GM04503 (cell line): Measurements from ENCODE around the gene UNC5B.

Source experiments
- DNase-seq: peaks from one replicate; pipeline ENCODE4 v3.0.0-alpha.2; 2012; ENCODE audit warnings: low read depth

Gene UNC5B

DNA sequence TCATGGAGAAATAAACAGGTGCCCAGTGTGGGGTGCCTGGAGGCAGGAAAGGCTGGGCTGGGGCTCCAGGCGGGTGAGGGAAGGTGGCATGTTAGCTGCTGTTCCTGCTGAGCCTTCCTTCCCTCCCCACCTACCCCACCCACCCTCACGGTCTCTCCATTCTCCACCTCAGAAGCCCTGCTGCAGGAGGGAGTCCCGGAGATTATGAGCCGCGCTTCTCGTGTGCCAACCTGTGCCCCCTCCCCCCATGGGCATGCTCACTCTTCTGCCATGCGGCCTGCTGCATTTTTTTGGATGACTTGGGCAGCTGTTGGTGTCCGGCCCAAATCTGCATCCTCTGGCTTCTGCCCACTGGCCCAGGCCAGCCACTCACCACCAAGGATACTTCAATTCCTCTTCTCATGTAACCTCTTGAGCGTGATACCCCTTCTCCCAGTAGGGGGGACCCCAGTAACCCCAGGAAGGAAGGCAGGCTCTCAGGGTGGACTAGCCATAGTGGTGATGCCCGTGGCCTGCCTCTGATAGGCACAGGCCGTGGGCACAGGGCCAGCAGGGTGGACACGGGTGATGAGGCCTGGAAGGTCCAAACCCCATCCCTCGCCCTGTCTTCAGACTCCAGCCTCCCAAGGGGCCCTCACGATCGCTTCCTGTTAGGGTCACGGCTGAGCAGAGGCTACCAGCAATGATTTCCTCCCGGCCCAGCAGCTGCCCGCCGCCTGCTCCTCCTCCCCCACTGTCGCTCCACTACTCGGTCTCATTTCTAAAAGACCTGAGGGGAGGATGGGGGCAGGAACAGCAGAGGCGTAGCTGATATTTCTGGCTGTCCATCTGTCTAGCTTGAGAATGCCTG lies 27.8 kb downstream of the UNC5B start:
- DNase-seq, result no peak

DNA sequence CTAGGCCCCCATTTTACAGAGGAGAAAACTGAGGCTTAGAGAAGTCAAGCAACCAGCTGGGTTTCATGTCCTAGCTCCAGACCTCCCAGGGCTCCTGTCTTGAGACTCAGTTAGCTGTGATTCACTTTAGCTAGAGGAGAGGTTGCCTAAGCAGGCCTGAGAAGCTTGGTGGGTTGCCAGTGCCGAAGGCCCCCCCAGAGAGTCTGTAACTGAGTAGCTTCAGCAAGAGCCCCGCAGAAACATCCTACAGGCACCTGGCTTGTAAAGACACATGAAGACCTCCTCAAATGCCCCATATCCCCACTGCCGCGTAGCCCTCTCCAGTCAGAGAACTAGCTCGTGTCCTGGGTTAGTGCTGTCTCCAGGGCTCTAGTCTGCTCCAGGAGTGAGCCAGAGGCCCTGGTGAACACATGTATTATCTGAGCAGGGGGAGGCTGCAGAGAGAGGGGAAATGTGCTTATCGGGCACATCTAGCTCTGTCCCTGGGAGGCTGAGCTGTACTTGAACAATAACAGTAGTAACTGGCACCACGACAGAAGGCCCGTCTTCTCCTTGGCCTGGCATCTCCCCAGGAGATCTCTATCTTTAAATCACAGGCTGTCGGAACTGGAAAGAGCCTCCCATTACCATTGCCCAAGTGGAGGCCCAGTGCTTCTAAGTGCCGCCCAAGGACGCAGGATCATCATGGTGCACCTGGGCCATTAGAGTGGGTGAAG lies 28.9 kb downstream of the UNC5B start:
- peak; percentile 38 for DNase-seq

DNA sequence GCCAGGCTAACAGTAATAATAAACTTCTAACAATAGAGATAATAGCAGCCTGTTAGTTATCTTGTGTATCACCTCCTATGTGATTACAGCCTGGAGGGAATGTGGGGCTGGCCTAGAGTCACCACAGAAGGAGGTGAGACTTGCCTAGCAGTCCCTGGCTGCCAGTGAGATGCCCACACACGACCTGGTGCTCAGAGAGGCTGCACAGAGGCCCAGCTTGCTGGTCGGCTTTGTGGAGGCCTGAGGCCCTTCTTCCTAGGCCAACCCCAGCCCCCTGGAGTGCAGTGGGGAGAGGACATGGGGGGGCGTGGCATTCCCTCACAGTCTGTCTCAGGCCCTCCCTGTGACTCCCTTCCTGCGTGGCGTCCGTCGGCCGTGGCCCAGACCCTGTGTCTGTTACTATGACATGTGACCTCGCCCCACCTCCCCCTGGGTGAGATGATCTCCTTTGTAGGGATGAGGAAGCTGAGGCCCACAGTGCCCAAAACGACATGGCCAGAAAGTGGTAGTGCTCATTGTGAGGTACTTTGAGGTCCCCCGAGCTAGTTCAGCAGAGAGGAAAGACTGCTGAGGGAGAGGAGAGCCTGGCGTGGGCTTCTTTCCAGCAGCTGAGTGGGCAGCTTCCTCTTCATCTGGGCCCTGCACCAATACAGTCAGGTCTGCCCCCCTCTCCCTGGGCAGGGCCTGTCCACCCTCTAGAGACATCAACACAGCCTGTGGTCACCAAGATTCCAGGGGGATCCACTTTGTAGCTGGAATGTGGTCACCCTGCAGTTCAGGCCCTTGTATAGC lies 29.7 kb downstream of the UNC5B start:
- DNase-seq, result no peak

DNA sequence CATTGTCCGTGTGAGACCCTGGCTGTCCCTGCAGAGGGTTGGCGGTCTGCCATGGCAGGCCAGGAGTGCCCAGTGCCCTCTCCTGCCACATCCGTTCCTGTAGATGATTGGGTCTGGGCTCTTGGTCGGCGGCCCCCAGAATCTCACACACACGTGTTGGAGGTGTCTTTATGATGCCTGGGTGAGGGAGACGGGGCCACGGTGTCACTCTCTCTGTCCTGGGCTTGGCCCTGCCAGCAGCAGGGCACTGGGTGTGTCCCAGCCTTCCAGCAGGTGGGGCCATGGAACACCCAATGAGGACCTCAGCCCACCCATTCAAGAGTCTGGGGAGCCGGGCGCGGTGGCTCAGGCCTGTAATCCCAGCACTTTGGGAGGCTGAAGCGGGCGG lies 30.2 kb downstream of the UNC5B start:
- no peak for DNase-seq

DNA sequence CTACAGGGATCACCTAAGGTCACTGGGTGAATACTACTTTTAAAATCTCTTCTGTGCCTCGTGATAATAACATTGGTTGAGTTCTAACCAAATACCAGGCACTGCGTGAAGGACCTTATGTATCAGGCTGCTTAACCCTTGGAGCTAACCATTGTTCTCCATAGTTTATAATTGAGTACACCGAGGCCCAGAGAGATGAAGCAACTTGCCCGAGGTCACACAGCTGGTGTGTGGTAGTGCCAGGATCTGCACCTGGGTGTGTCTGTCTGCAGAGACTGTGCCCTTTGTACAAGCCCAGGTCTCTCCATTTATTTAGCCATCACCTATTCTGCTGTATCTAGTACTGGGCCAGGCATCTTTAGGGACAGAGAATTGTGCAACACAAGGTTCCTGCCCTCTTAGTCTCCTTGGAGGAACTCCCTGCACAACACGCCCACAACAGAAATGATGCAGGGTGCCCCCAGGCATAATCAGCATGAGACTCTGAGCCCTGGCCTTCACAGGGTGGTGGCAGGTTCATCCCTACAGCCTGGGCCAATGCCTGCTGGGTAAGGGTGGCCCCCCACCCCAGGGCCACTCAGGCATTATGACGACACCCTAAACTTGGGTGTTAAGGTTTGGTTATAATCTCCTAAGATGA lies 31.5 kb downstream of the UNC5B start:
- DNase-seq, result no peak

GRCh38 chr10:71244431-71245419 lies 32.4 kb downstream of the UNC5B start:
- DNase-seq, result no peak

DNA sequence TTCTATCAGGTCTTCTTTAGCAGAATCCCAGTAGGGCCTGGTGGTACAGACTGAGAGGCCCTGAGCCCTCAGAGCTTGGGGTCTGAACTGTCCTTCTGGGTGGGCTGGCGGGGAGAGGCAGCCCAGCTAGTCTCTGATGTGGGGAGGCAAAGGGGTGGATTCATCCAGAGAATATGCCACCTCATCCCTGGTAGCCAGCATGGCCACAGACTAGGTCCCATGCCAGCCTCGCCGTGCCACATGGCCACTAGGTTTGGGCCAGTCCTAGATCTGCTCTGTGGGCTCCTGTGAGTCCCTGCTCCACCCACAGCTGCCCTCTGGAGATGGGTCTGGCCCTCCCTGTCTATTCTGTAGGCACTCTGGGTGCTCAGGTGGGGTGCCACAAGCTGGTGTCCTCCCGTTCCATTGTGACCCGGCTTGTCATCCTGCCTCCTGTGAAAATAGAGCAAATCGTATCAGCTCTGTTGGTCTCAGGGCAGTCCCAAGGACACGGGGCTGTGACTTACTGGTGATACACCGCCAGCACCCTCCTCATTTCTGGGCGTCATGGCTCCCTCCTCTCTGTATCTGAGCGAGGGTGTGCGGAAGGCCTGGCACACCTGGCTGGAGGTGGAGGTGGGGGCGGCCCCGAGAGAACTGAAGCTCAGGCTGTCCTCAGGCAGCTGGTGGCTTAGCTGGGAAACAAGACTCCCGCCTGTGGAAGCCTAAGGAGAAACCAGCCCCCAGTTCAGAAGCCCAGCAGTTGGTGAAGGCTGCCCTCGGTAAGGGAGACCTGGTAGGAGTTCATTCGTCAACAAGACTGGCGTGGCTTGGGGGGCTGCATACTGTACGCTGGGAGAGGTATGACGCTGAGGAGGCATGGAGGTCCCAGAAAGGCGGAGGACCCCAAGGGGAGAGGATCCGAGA lies 33.3 kb downstream of the UNC5B start:
- no peak for DNase-seq

DNA sequence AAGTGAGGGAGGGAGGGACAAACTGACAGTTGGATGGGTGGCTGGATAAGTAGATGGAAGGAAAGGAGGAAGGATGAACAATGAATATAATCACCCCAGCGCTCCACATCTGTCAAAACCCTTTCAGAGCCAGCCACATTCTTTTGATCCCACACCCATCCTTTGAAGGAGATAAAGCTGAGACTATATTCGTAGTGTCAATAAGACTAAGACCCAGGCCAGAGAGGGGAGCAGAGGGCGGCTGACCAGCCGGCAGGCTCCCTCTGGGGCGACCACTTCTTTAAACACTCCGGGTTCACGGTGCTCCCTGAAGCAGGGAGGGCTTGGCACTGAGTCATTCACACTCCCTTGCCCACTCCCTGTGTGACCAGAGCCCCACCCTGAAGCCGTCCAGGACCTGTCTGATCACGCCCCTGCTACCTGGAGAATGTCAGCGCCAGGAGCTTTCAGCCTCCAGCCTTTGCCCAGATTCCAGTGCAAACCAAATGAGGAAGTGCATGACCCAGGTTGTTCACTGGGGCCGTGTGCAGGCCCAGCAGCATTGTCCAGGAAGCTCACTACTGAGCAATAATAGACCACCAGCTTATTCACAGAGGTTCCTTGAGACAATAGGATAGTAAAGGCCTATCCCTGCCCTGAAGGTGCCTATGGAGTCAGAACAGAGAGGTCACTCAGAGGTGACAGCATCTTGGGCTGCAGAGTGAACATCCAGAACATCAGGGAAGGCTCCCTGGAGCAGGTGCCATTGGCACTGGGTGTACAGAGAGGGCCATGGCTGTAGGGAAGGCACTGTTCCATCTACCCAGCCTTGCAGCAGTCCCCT lies 34.4 kb downstream of the UNC5B start:
- DNase-seq, result no peak

DNA sequence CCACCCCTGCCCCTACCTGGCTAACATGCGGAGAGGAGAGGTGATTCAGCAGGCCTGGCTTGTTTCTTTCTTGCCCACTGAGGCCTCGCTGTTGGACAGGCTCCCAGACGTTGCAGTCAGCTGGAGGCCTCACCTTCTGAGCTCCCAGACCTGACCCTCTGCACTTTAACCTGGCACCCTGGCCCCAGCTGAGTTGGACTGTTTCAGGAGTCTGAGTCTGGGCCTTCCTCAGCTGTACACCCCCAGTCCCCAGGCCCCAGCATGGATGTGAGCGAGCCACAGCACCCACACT lies 35.0 kb downstream of the UNC5B start:
- DNase-seq, result no peak

DNA sequence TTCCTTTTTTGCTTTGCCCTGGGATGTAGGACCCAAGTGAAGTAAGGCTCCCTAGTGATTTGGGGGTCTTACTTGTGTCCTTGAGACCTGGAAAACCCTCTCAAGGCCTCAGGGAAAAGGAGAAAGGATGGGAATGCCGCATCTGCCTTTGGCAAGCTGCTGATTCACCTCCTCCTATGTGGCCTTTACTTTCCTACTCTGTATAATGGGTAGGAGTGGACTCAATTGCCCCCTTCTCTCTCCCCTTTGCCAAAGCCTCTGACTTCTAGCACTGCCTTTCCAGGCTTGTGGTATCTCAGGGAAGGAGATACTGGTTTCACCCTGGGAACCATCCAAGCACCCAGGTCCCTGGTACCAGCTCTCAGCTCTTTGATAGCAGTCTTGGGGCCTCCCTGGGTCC lies 35.4 kb downstream of the UNC5B start:
- no peak for DNase-seq

DNA sequence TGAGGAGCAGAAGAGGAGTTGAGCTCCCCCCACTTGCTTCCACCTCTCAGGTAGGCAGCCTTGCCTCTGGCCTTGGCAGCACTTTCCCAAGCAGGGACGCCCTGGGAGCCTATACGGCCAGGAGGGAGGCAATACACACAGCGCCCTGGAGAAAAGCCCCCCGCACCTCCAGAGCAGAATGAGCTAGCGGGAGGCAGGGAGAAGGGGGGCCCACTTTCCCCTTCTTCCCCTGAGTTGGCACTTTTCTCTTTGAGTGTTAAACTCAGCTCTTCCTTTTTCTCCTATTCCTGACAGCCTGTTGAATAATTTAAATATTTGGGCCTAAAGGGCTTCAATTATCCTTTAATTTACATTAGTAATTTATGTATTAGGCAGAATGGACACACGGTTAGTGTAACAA lies 35.8 kb downstream of the UNC5B start:
- no peak for DNase-seq

- no peak for DNase-seq
Observed at GRCh38 chr10:71249996-71250395, 37.6 kb downstream of the UNC5B start.

DNA sequence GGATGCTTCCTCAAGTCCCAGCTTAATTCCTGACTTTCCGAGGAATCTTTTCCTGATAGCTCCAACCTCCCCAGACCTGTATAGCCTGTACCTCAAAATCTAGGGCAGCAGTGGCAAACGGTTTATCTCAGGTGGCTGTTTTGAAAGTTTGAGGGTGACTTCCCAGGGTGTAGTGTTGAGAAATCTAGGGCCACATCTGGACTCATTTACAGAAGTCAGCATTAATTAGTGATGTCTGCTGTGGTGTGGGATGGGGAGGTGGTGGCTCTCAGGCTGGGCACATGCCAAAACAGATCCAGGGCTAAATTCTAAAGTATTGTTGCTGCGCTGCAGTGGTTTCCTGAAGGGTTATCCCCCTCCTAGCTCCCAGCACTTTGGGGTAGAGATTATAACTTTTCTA lies 38.0 kb downstream of the UNC5B start:
- no peak for DNase-seq

DNA sequence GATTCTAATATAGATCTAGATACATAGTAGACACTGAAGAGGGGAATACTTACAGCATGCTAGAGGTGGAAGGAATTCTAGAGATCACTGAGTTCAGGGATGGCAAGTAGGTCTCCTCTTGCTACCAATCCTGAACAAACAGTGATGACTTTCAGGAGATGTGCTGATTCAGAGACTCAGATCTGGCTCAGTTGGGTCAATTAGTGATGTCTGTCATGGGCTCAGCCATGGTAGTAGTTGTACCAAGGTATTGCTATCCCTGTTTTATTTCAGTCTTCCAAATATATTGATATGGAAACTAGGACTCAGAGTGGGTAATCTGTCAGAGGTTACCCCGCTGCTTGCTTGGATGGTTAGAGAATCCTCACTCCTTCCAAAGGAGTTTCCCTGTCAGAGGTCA lies 38.5 kb downstream of the UNC5B start:
- DNase-seq, result no peak

- no peak for DNase-seq
Observed at GRCh38 chr10:71251319-71251718, 38.9 kb downstream of the UNC5B start.

GRCh38 chr10:71252220-71252619 lies 39.9 kb downstream of the UNC5B start:
- no peak for DNase-seq

GRCh38 chr10:71253981-71254818 lies 41.8 kb downstream of the UNC5B start:
- DNase-seq, result no peak

GRCh38 chr10:71254834-71255549 lies 42.6 kb downstream of the UNC5B start:
- no peak for DNase-seq
